Caco-2 (cell line): ENCODE data around the gene NEK11. TPM values are rescaled to one million over a fixed set of nuclear protein-coding genes. Genes with fewer than 3 reads are reported as not detected.

Experiments
- BruUV-seq: library from RNA; stranded (reverse); fragments of 400-500 nt; replicated peaks from 2 replicates; lab custom pipeline; 2021; lab: Mats Ljungman, UMichigan
- CTCF ChIA-PET: fragments of 300-600 bp; sonication (Branson Sonifier 250); formaldehyde crosslinking; loops from one replicate; lab custom pipeline; 2022; ENCODE audit warnings: antibody characterized with exemption; lab: Charles Lee
- POLR2A ChIA-PET: fragments of 300-600 bp; sonication (Branson Sonifier 250); formaldehyde crosslinking; loops from one replicate; lab custom pipeline; 2022; ENCODE audit warnings: antibody characterized with exemption; lab: Charles Lee
- DNase-seq, 2 experiments: peaks; one replicate each; pipeline versions ENCODE4 v3.0.0 to v3.0.0-alpha.2; 2020 to 2022
- H3K27me3 ChIP-seq: replicated peaks from 2 replicates; pipeline ENCODE4 v1.6.0; 2011; ENCODE audit warnings: low read length; ENCODE audit not compliant: control insufficient read depth, insufficient read depth
- H3K36me3 ChIP-seq: 2 replicates; pipeline ENCODE4 v1.5.1; 2011; ENCODE audit warnings: low read length; ENCODE audit not compliant: control insufficient read depth, insufficient read depth
- H3K4me1 ChIP-seq: fragments of 250-450 bp; sonication (Bioruptor Pico); 2 replicates; pipeline ENCODE4 v1.5.1; 2020; ENCODE audit warnings: mild to moderate bottlenecking
- H3K4me3 ChIP-seq: 2 replicates; pipeline ENCODE4 v1.5.1; 2011; ENCODE audit warnings: low read depth, mild to moderate bottlenecking, control low read depth, low read length
- H3K9me3 ChIP-seq: fragments of 250-450 bp; sonication (Bioruptor Pico); 2 replicates; pipeline ENCODE4 v1.5.1; 2020; ENCODE audit warnings: mild to moderate bottlenecking, moderate library complexity
- H3K27ac Mint-ChIP-seq: one replicate; pipeline ENCODE4 v1.8.0; 2022; ENCODE audit warnings: mixed read lengths; ENCODE audit not compliant: unreplicated experiment
- H3K27me3 Mint-ChIP-seq: one replicate; pipeline ENCODE4 v1.8.0; 2022; ENCODE audit warnings: mixed read lengths; ENCODE audit not compliant: insufficient read depth, unreplicated experiment
- H3K36me3 Mint-ChIP-seq: one replicate; pipeline ENCODE4 v1.8.0; 2022; ENCODE audit warnings: mild to moderate bottlenecking, mixed read lengths; ENCODE audit not compliant: insufficient read depth, unreplicated experiment
- H3K4me1 Mint-ChIP-seq: one replicate; pipeline ENCODE4 v1.8.0; 2022; ENCODE audit warnings: low read depth, mixed read lengths; ENCODE audit not compliant: unreplicated experiment
- H3K4me3 Mint-ChIP-seq: one replicate; pipeline ENCODE4 v1.8.0; 2022; ENCODE audit warnings: mild to moderate bottlenecking, moderate library complexity, mixed read lengths; ENCODE audit not compliant: unreplicated experiment
- H3K9me3 Mint-ChIP-seq: one replicate; pipeline ENCODE4 v1.8.0; 2022; ENCODE audit warnings: mixed read lengths; ENCODE audit not compliant: unreplicated experiment
- intact Hi-C: fragments of 100-400 bp; cut with micrococcal nuclease; formaldehyde crosslinking; loops from one replicate; pipeline ENCODE4 v1.10.0; 2022; ENCODE audit not compliant: unreplicated experiment
- total RNA-seq: library from RNA; stranded (reverse); gene quantifications from 2 replicates; pipeline ENCODE4 v1.2.3, GENCODE V29; 2022
- TF ChIP-seq, protein P1 (sequence below), 2 experiments: fragments of 200-600 bp in 1 of 2; IDR thresholded peaks; 1 replicate in 1 of 2; 2 replicates in 1 of 2; pipeline versions ENCODE4 v1.5.1 to v1.8.0; 2011 to 2022; ENCODE audit warnings: antibody characterized with exemption in 1 of 2, control low read depth in 1 of 2, inconsistent platforms in 1 of 2, low read depth in 1 of 2, low read length in 1 of 2, mild to moderate bottlenecking in 1 of 2, moderate library complexity in 1 of 2; ENCODE audit not compliant: insufficient read depth in 1 of 2, severe bottlenecking in 1 of 2, unreplicated experiment in 1 of 2

The NEK11 gene
- total RNA-seq, 1 experiment from 2014 or later, result 4.4 TPM

DNA sequence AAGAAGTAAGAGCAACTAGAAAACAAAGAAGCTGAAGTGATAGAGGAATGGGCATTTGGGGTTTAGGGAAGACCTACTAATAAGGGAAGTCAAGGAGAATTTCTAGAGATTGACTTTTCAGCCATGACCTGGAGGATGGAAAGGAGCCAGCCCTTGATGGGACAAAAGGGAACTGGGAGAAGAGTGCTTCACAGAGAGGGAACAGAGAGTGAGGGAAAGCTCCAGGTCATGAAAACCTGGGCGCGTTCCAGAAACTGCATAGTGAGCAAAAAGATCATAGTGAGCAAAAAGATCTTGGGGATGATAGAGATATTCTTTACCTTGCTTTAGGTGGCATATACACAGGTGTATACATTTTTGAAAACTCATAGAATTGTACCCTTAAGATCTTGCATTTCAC lies 211.8 kb downstream of the NEK11 start:
- CTCF ChIA-PET, result no interaction called here
- Mint-ChIP-seq H3K27ac (no peak overlapping the region), H3K9me3 (no peaks in the 10 kb centered on the region), H3K27me3 (peaks cover 3% of the 10 kb centered on the region), H3K36me3 (no peaks in the 10 kb centered on the region), H3K4me3 (no peak overlapping the region), H3K4me1 (no peaks in the 10 kb centered on the region)
- no peaks in the 10 kb centered on the region for H3K9me3 ChIP-seq
- TF ChIP-seq, protein P1, sequence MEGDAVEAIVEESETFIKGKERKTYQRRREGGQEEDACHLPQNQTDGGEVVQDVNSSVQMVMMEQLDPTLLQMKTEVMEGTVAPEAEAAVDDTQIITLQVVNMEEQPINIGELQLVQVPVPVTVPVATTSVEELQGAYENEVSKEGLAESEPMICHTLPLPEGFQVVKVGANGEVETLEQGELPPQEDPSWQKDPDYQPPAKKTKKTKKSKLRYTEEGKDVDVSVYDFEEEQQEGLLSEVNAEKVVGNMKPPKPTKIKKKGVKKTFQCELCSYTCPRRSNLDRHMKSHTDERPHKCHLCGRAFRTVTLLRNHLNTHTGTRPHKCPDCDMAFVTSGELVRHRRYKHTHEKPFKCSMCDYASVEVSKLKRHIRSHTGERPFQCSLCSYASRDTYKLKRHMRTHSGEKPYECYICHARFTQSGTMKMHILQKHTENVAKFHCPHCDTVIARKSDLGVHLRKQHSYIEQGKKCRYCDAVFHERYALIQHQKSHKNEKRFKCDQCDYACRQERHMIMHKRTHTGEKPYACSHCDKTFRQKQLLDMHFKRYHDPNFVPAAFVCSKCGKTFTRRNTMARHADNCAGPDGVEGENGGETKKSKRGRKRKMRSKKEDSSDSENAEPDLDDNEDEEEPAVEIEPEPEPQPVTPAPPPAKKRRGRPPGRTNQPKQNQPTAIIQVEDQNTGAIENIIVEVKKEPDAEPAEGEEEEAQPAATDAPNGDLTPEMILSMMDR (IDR thresholded peaks at IDR 0.05; ENCODE audit: insufficient read depth in 1 of 2, low read depth in 1 of 2, low read length in 1 of 2, severe bottlenecking in 1 of 2, unreplicated experiment in 1 of 2), result no peak
- POLR2A ChIA-PET, result no interaction called here
- no peaks in the 10 kb centered on the region for H3K36me3 ChIP-seq
- BruUV-seq, result no TSS peak
- H3K4me3 ChIP-seq, result no peak overlapping the region
- intact Hi-C loops, result no loop called here
- H3K4me1 ChIP-seq, result no peaks in the 10 kb centered on the region
- DNase-seq, result no peak
- no peaks in the 10 kb centered on the region for H3K27me3 ChIP-seq

DNA sequence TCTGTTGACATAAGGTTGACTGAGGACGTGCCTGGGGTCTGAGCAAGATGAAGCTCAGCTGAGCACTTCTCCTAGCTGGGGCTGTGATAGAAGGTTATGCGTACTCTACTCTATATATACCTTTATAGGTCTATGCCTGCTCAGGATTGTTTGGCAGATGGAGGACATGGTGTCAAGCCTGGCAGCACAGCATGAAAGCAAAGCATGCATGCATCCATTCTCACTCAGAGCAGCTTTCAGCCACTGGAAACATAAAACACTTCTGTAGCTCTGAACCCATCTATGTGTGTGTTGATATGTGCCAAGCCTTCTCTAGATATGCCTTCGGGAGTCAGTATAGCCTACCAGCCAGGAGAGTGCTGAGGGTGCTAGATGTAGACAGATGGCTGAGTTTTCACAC lies 212.6 kb downstream of the NEK11 start:
- intact Hi-C loops, result no loop called here
- BruUV-seq, result no TSS peak
- H3K36me3 Mint-ChIP-seq, result no peaks in the 10 kb centered on the region
- Histone ChIP-seq H3K4me3 (no peak overlapping the region), H3K4me1 (no peaks in the 10 kb centered on the region), H3K9me3 (no peaks in the 10 kb centered on the region), H3K27me3 (no peaks in the 10 kb centered on the region), H3K36me3 (no peaks in the 10 kb centered on the region)
- TF ChIP-seq, protein P1 (IDR thresholded peaks at IDR 0.05; ENCODE audit: insufficient read depth in 1 of 2, low read depth in 1 of 2, low read length in 1 of 2, severe bottlenecking in 1 of 2, unreplicated experiment in 1 of 2), result no peak
- no peaks in the 10 kb centered on the region for H3K4me1 Mint-ChIP-seq
- H3K27me3 Mint-ChIP-seq, result peaks cover 3% of the 10 kb centered on the region
- DNase-seq, result no peak
- no peak overlapping the region for H3K4me3 Mint-ChIP-seq
- CTCF ChIA-PET, result no interaction called here
- no peaks in the 10 kb centered on the region for H3K9me3 Mint-ChIP-seq
- POLR2A ChIA-PET, result no interaction called here
- no peak overlapping the region for H3K27ac Mint-ChIP-seq

DNA sequence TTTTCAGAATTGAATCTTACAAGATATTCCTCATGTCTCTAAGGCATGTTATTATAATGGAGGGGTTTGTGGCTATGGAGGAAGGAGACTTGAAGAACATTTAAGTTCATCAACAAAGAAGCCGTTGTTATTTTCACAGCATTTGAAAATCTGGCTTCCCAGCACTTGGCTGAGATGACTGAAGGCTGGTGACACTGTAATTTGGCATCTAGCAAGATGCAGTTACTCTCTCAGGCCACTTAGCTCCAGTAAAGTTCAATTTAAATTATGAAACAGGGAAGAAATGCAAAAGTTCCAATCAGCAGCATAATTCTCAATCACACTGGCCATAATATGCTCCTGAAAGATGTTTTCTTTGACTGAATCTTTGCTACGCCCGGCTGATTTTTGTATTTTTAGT lies 215.5 kb downstream of the NEK11 start:
- H3K4me1 ChIP-seq, result no peaks in the 10 kb centered on the region
- BruUV-seq, result no TSS peak
- H3K9me3 ChIP-seq, result no peaks in the 10 kb centered on the region
- ChIA-PET POLR2A (no interaction called here), CTCF (no interaction called here)
- no peak for DNase-seq
- H3K27me3 Mint-ChIP-seq, result peaks cover 3% of the 10 kb centered on the region
- H3K9me3 Mint-ChIP-seq, result no peaks in the 10 kb centered on the region
- H3K27ac Mint-ChIP-seq, result no peak overlapping the region
- no peaks in the 10 kb centered on the region for H3K36me3 Mint-ChIP-seq
- no peaks in the 10 kb centered on the region for H3K27me3 ChIP-seq
- H3K36me3 ChIP-seq, result no peaks in the 10 kb centered on the region
- intact Hi-C loops, result no loop called here
- no peaks in the 10 kb centered on the region for H3K4me1 Mint-ChIP-seq
- TF ChIP-seq, protein P1 (IDR thresholded peaks at IDR 0.05; ENCODE audit: insufficient read depth in 1 of 2, low read depth in 1 of 2, low read length in 1 of 2, severe bottlenecking in 1 of 2, unreplicated experiment in 1 of 2), result no peak
- no peak overlapping the region for H3K4me3 ChIP-seq
- H3K4me3 Mint-ChIP-seq, result no peak overlapping the region
